ENCODE measurements around the gene PASD1.
A peak's percentile ranks its signal among the peaks of the same experiment; 100 is the strongest.
"Not testable (repeated sequence)": the region's sequence is repeated elsewhere in the genome, so short reads cannot be mapped to it uniquely, and the experiment has no call there.

Gene PASD1

DNA sequence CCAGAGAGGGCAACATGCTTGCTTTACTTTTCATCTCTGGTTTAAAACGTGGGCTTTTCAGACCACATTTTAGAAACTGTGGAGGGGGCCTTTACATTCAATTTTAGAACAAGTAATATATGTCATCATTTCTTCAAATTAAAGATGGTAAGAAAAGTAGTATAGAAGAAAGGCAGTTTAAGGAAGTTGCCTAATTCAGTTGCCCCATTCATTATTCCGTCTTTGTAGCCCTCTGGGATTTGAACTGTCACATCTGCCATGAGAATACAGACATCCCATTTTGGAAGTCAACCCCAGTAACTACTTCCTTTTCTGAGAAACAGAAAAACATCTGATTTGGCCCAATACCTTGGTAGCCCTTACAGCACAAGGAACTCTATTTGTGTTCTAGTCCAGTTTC, 61.2 kb downstream of the PASD1 start:
- DNase-seq (ENCODE audit: low read depth) = no peak

DNA sequence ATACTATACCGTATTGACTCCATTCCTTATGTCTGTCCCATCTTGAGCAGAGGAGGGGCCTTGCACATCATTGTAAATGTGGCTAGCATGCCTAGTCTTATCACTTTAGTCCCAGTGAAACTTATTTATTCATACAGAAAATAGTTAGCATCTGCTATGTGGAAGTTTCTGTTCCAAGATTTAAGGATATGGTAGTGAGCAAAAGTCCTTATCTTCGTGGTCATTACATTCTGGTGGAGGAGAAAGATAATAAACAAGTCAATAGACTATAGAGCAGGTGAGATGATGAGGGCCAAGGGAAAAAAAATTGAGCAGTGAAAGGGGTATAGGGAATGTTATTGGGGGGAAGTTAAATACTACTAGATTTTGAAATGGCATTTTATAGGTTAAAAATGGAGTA, 68.3 kb downstream of the PASD1 start:
- no peak for DNase-seq (ENCODE audit: low read depth)

DNA sequence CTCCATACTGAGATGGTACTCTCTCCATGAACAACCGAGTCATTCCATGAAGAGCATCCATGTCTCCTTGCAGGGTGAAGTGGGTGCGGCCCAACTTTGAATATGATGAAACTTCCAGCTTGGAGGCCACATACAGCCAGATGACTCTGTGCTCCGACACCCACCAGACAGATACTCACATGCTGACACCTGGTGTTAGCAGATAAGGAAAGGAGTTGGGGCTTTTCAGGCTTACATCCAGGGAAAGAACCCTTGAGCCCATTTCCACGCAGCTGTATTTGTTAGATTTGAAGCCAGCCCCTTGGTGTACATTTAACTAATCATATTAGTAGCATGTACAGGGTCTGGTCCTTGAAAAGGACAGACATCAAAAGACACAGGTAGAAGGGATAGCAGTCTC, 69.7 kb downstream of the PASD1 start:
- no peak for DNase-seq (ENCODE audit: low read depth)

DNA sequence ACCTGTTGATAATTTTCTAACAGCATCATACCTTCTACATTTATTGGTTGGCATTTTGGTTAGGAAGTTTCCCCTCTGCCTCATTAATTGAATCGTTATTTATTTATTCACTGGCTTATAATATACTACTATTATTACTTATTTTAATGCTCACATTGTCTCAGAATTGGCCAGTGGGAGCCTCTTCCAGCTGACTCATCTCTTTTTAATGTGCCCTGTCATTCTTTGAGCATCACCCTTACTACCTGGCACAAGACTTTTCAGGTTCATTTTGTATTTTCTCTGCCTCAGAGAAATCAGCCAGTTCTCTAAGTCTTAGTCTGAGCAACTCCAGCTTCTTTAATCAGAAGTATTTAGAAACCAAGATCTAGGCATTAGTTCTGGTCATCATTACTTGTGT, 71.5 kb downstream of the PASD1 start:
- no peak for DNase-seq (ENCODE audit: low read depth)

DNA sequence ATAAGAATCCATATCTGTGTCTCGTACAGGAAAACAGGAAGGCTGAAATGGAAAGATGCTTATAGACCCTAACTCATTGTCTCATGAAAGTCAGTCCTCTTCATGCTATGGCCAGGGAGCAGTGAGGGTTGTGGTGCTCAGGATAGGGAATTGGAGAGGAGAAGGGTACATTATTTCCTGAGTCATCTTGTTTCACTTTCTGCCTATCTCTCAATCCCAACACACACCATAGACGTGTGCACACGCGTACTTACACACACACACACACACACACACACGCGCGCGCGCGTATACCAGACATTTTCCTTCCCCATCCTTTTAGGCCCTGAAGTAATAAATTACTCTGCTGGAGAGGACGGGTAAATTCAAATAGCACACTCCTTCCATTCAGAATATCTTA, 78.1 kb downstream of the PASD1 start:
- DNase-seq (ENCODE audit: low read depth) = no peak

DNA sequence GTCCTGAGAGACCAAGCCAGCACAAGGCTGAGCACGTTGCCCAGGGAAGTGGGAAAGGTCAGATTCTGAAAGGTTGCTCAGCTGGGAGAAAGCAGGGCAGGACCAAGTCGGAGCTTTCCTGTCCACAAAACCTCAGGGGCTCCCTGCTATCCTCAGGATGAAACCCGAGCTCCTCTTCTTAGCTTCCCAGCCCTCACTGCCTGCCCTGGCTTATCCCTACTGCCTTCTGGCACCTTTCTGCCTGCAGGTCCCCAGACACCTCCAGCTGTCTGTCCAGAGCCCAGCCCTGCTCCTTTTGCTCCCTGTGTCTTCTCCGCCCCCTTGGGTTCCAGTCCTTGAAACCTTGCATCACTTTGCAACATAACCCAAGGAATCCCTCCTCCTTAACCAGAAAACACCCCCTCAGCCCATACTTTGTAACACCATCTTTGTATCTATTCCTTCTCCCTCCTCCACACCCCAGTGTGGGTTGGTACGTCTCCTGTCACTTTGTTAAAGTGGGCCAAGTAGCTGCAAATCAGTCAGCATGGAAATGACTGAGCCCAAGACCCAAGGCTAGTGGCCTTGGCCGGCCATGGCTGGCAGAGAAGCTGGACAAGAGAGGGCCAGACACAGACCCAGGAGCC, 111.8 kb downstream of the PASD1 start:
- no peak for DNase-seq (ENCODE audit: low read depth)

DNA sequence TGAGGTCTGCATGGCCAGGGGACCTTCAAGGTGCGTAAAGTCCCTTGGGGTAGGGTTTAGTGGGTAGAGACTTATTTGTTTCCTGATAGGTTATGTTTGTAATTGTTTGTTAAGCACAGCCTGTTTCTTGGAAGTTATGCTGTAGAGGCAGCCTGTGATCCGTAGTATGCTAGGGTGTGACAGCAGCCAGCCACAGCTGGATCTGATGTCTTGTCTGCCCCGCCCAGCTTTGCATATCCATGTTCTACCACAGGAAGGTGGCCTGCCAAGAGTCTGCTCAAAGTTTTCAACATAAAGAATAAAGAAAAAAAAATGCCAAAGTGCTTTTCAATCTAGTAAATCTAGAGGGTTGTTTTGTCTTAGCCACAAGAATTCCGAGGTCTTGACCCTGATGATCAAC, 112.7 kb downstream of the PASD1 start:
- no peak for DNase-seq (ENCODE audit: low read depth)

DNA sequence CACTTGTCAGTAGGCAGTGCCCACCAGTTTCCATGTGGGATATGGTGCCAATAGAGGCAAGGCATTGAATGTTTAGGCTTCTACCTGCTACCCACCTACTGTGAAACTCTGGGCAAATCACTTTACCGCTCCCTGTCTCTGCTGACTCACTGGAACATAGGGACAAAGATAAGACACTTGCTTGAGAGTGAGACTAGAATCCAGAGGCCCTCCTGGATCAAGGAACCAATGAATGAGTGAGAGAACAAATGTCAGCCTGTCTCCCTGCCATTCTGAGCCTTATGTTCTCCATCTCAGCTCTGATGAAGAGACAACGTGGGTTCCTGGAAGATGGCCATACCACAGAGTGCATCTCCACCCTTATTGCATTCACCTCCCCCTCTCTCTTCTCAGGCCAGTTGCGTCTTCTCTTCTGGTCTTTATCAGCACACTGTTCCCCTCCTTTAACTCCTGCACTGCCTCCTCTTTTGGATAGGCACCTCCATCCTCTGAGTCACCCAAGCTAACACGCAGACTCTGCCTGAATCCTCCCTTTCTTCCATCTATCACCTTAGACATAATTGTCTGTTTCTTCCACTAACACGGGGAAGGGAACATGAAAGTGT, 116.4 kb downstream of the PASD1 start:
- DNase-seq (ENCODE audit: low read depth) = no peak

DNA sequence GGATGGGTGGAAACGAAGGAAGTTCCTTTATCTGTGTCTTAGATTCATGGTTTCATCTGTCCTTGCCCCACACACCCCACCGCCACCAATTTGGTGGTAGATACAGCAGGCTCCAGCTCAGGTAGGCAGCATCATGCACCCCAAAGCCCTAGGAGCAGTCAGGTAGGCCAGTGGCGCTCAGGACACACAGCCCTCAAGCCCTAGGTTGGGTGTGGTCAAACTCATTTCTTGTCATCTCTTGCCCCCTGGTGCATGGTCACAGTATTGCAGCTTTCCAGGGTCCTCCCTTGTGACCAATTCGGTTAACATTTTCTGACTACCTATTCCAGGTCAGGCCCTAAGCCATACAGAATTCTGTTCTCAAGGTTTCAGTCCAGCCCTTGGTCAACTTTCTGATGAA, 117.3 kb downstream of the PASD1 start:
- no peak for DNase-seq (ENCODE audit: low read depth)

DNA sequence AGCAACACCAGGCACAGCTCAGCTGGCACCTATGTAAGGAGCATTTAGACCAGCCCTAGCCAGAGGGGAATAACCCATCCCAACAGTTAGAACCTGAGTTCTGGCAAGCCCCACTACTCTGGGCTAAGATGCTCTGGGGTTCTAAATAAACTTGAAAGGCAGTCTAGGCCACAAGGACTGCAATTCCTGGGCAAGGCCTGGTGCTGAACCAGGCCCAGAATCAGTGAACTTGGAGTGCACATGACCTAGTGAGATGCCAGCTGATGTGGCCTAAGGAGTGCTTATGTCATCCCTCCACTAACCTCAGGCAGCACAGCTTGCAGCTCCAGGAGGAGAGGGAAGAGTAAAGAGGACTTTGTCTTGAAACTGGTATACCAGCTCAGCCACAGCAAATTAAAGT, 124.2 kb downstream of the PASD1 start:
- no peak for DNase-seq (ENCODE audit: low read depth)

DNA sequence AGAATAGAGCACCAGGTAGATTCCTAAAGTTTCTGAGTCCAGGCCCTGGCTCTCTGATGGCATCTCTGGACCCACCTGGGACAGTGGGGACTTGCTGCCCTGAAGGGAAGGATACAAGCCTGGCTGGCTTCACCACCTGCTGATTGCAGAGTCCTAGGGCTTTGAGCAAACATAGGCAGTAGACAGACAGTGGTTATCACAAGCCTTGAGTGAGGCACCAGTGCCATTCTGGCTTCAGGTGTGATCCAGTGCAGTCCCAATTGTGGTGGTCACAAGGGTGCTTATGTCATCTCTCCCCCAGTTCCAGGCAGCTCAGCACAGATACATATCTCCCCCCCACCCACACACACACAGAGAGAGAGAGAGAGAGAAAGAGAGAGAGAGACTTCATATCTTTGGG, 125.2 kb downstream of the PASD1 start:
- DNase-seq (ENCODE audit: low read depth) = no peak

DNA sequence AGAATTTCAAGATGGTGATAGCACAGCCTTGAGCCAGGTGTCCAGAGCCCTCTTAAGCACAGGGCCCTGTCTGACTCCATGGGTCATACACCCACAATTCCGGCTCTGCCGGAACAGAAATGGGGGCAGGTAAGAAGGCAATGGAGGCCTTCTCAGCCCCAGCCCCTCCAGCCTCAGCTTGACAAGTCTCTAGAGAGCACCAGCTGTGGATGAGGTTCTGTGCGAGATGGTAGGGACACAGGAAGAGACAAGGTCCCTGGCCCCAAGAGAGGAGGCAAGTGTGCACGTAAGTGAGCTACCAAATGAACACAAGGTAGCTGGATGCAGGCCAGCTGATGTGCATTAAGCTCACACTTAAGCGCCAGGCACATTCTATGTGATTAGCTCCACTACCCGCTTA, 129.3 kb downstream of the PASD1 start:
- DNase-seq (ENCODE audit: low read depth) = no peak

DNA sequence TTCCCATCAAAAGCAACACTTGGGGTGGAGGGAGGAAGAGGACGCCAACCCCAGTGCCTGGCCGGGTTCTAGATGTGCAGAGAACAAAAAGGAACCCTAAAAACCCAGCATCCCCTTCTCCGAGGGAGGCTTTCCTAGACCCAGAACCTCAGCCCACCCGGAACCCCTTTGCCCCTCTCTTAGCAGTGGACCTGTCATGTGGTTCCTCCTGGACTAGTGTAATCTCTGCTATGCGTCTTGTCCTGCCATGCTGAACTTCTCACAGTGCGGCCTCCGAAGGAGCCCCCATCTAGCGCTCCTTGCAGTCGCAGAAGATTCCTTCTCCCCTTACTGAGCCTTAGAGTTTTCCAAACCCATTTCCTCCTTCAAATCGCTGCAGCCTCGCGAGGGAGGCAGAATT, 130.6 kb downstream of the PASD1 start:
- DNase-seq (ENCODE audit: low read depth) = no peak

DNA sequence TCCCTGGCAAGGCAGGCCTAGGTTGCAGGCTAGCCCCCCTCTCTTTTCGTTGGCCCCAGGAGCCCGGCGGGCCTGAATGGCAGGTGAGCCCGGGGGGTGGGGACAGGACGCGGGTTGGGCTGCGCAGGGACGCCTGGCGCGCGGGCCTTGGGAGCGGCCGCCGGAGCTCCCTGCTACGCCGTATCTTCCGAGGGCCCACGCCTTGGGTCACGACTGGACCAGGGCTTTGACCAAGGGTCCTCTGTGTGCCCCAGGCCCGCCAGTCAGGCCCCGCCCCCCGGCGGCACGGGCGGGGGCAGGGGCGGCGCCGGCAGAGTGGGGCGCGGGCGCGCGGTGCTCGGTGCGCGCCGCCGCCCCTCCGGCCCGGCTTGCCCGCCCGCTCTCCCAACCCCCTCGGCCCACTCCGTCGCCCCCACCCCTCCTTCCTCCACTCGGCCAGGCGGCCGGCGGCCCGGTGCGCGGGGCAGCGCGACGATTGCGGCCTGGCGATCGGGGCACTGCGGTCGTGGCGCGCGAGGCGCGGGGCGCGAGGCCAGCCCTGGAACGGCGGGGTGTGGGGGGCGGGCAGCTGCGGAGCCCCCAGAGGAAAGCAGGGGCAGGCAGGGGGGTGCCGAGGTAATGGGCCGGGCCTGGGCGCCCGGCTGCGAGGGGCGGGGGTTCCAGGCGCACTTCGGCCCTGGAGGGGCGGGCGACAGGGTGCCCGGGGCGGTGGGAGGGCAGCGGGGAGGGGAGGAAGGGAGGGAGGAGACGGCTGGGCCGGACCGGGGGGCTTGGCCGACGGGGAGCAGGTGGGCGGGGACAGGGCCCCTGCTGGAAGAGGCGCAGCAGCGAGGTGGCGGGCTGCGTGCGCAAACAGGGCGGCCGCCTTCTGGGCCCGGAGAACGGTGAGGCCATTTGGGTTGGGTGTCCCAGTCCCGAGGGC, 131.4 kb downstream of the PASD1 start, which contains the start of gene PRRG3:
PRRG3 (plus strand) TSS at position 798 of the 922 bp plus-strand sequence. CDS start 3,357 bp downstream, outside the sequence.
- DNase-seq (ENCODE audit: low read depth) = no peak

DNA sequence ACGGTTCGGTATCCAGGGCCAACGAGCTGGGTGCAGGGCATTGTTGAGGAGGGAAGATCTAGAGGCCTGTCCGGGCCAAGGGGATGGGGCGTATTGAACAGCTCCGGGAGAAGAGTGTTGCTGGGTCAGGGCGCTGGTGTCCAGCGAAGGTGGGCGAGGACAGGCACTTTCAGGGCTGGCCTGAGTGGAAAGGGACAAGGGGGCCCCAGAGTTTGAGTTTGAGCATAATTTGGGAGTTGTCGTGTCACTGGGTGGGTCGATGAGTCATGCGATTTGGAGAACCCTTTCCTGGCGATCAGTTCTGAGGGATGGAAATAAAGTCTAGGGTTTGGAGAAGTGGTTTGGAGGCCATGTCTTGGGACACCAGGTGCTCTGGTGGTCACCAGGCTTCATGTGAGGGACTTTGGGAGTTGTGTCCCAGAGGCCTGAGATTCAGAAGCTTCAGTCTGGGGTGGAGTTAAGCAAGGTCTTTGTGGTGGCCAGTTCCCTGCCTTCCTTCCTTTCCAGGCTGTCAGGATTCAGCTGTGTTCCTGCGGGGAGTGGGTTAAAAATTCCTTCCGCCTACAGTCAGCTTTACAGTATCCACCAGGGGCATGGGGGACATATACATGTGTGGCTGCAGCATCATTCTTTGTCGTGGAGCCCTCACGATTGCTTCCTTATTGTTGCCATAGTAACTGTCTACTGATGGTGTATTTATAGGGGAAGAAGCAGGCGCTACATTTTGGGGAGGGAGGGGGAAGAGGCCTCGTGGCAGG, 132.3 kb downstream of the PASD1 start:
- no peak for DNase-seq (ENCODE audit: low read depth)

DNA sequence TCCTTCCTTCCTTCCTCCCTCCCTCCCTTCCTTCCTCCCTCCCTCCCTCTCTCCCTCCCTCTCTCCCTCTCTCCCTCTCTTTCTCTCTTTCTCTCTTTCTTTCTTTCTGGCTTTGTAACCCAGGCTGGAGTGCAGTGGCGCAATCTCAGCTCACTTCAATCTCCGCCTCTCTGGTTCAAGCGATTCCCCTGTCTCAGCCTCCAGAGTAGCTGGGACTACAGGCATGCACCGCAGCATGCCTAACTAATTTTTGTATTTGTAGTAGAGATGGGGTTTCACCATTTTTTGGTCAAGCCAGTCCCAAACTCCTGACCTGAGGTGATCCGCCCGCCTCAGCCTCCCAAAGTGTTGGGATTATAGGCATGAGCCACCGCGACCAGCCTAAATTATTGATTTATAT, 133.6 kb downstream of the PASD1 start:
- not testable (repeated sequence) for DNase-seq (ENCODE audit: low read depth)

DNA sequence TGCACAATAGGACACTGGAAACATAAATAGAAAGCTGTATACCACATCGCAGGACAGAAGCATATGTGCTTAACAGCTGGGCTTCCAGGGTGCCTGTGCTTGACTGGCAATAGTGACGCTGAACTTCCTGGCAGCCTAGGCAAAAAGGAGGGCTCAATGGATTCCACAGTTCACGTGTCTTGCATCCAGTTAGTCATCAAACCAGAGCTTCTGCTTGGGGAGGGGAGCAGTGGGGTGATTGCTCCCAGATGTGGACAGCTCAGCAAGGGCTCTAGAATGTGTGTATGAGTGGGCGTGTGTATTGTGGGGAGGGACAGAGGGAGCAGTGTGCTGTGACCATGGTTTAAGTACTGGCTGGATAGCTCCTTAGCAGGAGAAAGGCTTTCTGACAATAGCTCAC, 134.0 kb downstream of the PASD1 start:
- DNase-seq (ENCODE audit: low read depth) = peak; percentile 85

DNA sequence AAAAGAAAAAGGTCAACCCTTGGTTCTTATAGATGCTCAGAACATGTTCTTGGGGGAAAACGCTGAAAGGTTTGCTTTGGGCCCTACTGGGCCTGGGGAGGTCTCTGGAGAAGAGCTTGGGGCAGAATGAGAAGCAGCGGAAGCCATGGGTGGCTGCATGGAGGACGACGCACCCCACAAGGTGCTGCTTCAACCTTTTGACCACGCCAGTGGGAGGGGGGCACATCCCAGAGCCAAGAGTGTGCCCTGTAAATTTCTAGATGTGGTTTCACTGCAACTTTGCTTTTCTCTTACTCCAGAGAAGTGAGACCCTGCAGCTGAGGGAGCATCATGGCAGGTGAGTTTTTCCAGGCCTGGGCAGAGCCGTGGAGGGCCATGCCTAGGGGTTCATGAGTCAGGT, 135.0 kb downstream of the PASD1 start:
- no peak for DNase-seq (ENCODE audit: low read depth)

DNA sequence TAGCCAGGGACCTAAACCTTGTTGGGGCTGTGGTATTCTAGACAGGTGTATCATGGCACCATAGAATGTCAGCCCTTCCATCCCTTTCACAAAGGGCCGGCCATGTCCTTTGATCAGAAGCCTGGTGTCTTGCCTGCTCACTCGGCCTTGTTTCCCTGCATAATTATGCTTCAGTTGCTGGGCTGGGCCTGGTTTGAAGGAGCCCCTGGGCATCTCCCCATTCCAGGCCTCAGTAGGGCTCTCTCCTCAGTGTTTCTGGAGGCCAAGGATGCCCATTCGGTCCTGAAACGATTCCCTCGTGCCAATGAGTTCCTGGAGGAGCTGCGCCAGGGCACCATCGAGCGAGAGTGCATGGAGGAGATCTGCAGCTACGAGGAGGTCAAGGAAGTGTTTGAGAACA, 136.3 kb downstream of the PASD1 start:
- no peak for DNase-seq (ENCODE audit: low read depth)

DNA sequence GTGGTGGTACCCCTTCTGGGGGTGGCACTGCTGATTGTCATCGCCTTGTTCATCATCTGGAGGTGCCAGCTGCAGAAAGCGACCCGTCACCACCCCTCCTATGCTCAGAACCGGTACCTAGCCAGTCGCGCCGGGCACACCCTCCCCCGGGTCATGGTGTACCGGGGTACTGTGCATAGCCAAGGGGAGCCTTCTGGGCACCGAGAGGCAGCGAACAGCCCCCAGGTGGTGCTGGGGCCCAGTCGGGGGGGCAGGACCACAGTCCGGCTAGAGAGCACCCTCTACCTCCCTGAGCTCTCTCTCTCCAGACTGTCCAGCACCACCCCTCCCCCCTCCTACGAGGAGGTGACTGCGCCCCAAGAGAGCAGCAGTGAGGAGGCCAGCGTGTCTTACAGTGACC, 137.1 kb downstream of the PASD1 start:
- no peak for DNase-seq (ENCODE audit: low read depth)

DNA sequence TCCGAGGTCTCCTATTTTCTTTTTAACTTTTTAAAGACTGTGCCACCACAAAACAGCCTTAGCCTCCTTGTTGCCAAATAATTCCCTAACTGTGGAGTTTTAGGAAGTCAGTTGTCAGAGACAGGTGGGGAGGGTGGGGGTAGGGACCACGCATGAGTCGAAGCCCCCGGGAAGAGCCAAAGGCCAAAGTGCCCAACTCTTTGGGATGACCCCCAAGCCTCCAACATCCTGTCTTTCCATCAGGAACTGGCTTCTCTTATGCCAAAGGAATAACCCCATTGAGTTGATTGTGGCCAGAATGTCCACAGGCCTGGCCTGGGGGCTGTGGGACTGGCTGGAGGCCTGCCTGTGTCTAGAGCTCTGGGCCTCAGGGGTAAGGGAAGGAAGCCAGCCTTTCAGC, 137.6 kb downstream of the PASD1 start:
- no peak for DNase-seq (ENCODE audit: low read depth)

DNA sequence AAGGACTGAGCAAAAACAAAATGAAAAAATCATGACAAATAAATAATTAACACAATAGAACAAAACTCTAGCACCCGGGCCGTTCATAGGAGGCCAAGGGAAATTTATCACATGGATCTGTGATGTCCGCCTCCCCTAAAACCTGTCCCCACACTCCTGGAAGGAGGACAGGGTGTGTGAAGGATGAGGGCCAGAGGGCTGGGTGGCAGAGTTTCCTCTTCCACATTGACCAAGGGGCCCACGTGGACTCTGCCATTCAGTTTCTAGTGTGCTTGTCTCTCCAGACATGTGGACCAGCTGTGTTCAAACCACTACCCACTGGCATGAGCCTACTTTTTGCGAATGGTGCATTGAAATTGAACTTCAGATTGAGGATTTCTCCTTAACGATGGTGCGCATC, 138.1 kb downstream of the PASD1 start:
- no peak for DNase-seq (ENCODE audit: low read depth)
